Prostate gland (tissue), 2 donors: Measurements from ENCODE around the gene MAP2K7. TPM values are rescaled to one million over a fixed set of nuclear protein-coding genes. Genes with fewer than 3 reads are reported as not detected.

Experiments
- DNase-seq: peaks from one replicate; pipeline ENCODE4 v3.0.0-alpha.2; 2019; ENCODE audit warnings: low spot score
- H3K27ac ChIP-seq, 2 donors: fragments of 200-600 bp; sonication (generic); 2 replicates each; pipeline ENCODE4 v1.5.1; 2017 to 2019
- H3K27me3 ChIP-seq: fragments of 200-600 bp; sonication (generic); replicated peaks from 2 replicates; pipeline ENCODE4 v1.5.1; 2019; ENCODE audit not compliant: insufficient read depth
- H3K36me3 ChIP-seq, 2 donors: fragments of 200-600 bp; sonication (generic); 1 replicate in 1 of 2; 2 replicates in 1 of 2; pipeline versions ENCODE4 v1.5.1 to v1.8.1; 2017 to 2019
- H3K4me1 ChIP-seq: fragments of 200-600 bp; sonication (generic); replicated peaks from 2 replicates; pipeline ENCODE4 v1.5.1; 2019
- H3K4me3 ChIP-seq, 2 donors: fragments of 200-600 bp; sonication (generic); 2 replicates each; pipeline ENCODE4 v1.5.1; 2017 to 2019
- H3K9me3 ChIP-seq: fragments of 200-600 bp; sonication (generic); 2 replicates; pipeline ENCODE4 v1.5.1; 2017
- POLR2A ChIP-seq: fragments of 450-650 bp; IDR thresholded peaks from one replicate; pipeline ENCODE4 v1.6.1; 2016; ENCODE audit warnings: antibody characterized with exemption, mild to moderate bottlenecking
- POLR2AphosphoS5 ChIP-seq: sonication (generic); formaldehyde crosslinking; IDR thresholded peaks from one replicate; pipeline ENCODE4 v1.6.1; 2017; ENCODE audit warnings: antibody characterized with exemption
- WGBS: methylation state at CpG from one replicate; pipeline ENCODE4 v1.1.5; 2018; 5-methylcytosine and 5-hydroxymethylcytosine counted together
- intact Hi-C: fragments of 100-400 bp; cut with DNase I; formaldehyde crosslinking; loops from one replicate; pipeline ENCODE4 v1.14.2; 2022
- total RNA-seq, 2 donors: library from RNA; depleted of rRNA; stranded (reverse); fragments of >200 nt; gene quantifications; one replicate each; pipeline ENCODE4 v1.1.0, GENCODE V29; 2016
- TF ChIP-seq, protein P1 (sequence below), 4 experiments: fragments of 200-600 bp in 2 of 4; fragments of 450-650 bp in 2 of 4; sonication (generic) in 2 of 4; IDR thresholded peaks; 1 replicate in 3 of 4; 2 replicates in 1 of 4; pipeline ENCODE4 v1.5.1; 2016 to 2019; ENCODE audit warnings: antibody characterized with exemption in 4 of 4, mild to moderate bottlenecking in 2 of 4, moderate library complexity in 2 of 4

The MAP2K7 gene
- total RNA-seq, 2 donors from 2014 or later = 21.6 to 45.2 TPM

DNA sequence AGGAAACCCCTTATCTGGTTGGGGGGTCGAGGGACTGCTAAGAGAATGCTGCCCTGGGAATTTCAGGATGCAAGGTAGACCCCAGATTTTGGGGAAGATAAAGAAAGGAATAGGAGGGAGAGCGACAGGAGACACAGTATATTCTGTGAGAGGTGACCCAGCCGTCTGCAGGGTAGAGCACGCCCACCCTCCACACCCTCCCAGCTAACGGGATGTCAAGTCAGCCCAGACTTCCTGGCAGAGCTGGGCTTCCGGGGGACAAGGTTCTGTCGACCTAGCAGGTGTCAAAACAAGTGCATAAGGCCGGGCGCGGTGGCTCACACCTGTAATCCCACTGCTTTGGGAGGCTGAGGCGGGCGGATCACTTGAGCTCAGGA, 28.8 kb upstream of the MAP2K7 start:
- WGBS = 37% methylated on average over 12 of the region's 12 CpGs
- intact Hi-C loops = no loop called here
- TF ChIP-seq, protein P1, sequence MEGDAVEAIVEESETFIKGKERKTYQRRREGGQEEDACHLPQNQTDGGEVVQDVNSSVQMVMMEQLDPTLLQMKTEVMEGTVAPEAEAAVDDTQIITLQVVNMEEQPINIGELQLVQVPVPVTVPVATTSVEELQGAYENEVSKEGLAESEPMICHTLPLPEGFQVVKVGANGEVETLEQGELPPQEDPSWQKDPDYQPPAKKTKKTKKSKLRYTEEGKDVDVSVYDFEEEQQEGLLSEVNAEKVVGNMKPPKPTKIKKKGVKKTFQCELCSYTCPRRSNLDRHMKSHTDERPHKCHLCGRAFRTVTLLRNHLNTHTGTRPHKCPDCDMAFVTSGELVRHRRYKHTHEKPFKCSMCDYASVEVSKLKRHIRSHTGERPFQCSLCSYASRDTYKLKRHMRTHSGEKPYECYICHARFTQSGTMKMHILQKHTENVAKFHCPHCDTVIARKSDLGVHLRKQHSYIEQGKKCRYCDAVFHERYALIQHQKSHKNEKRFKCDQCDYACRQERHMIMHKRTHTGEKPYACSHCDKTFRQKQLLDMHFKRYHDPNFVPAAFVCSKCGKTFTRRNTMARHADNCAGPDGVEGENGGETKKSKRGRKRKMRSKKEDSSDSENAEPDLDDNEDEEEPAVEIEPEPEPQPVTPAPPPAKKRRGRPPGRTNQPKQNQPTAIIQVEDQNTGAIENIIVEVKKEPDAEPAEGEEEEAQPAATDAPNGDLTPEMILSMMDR (IDR thresholded peaks at IDR 0.05) = no peak
- TF ChIP-seq POLR2AphosphoS5 (no peak), POLR2A (no peak)
- H3K4me3 ChIP-seq = peak overlapping the region; percentile 38 to 48
- H3K36me3 ChIP-seq = no peaks in the 10 kb centered on the region
- H3K4me1 ChIP-seq = no peaks in the 10 kb centered on the region
- no peak for DNase-seq
- no peaks in the 10 kb centered on the region for H3K27me3 ChIP-seq
- no peaks in the 10 kb centered on the region for H3K9me3 ChIP-seq
- no peak overlapping the region for H3K27ac ChIP-seq

GRCh38 chr19:7877249-7877836, 26.3 kb upstream of the MAP2K7 start:
- intact Hi-C loops = no loop called here
- no peak for DNase-seq
- Histone ChIP-seq H3K4me1 (no peaks in the 10 kb centered on the region), H3K27me3 (no peaks in the 10 kb centered on the region), H3K36me3 (no peaks in the 10 kb centered on the region), H3K4me3 (no peak overlapping the region), H3K27ac (no peak overlapping the region), H3K9me3 (no peaks in the 10 kb centered on the region)
- TF ChIP-seq POLR2A (no peak), POLR2AphosphoS5 (no peak)
- TF ChIP-seq, protein P1 (IDR thresholded peaks at IDR 0.05) = no peak
- 57% methylated on average over 6 of the region's 6 CpGs for WGBS

GRCh38 chr19:7879111-7879807, 24.4 kb upstream of the MAP2K7 start:
- 67% methylated on average over 14 of the region's 18 CpGs for WGBS
- H3K9me3 ChIP-seq = no peaks in the 10 kb centered on the region
- TF ChIP-seq POLR2AphosphoS5 (no peak), POLR2A (no peak)
- TF ChIP-seq, protein P1 (IDR thresholded peaks at IDR 0.05) = no peak
- H3K4me3 ChIP-seq = no peak overlapping the region
- no peaks in the 10 kb centered on the region for H3K4me1 ChIP-seq
- intact Hi-C loops = no loop called here
- H3K27me3 ChIP-seq = no peaks in the 10 kb centered on the region
- DNase-seq = no peak
- H3K27ac ChIP-seq = no peak overlapping the region
- no peaks in the 10 kb centered on the region for H3K36me3 ChIP-seq

GRCh38 chr19:7879836-7880235, 23.8 kb upstream of the MAP2K7 start:
- H3K4me1 ChIP-seq = no peaks in the 10 kb centered on the region
- WGBS = 83% methylated on average over 19 of the region's 19 CpGs
- no peaks in the 10 kb centered on the region for H3K27me3 ChIP-seq
- no peak overlapping the region for H3K27ac ChIP-seq
- no peak overlapping the region for H3K4me3 ChIP-seq
- H3K9me3 ChIP-seq = no peaks in the 10 kb centered on the region
- H3K36me3 ChIP-seq = no peaks in the 10 kb centered on the region
- DNase-seq = no peak
- no peak for TF ChIP-seq POLR2AphosphoS5
- TF ChIP-seq, protein P1 (IDR thresholded peaks at IDR 0.05) = no peak
- TF ChIP-seq POLR2A = no peak
- intact Hi-C loops = no loop called here

GRCh38 chr19:7881910-7882309, 21.8 kb upstream of the MAP2K7 start:
- TF ChIP-seq, protein P1 (IDR thresholded peaks at IDR 0.05) = no peak
- no peak for TF ChIP-seq POLR2AphosphoS5
- TF ChIP-seq POLR2A = no peak
- Histone ChIP-seq H3K4me1 (no peaks in the 10 kb centered on the region), H3K27ac (no peak overlapping the region), H3K27me3 (no peaks in the 10 kb centered on the region), H3K9me3 (no peaks in the 10 kb centered on the region), H3K4me3 (no peak overlapping the region), H3K36me3 (no peaks in the 10 kb centered on the region)
- DNase-seq = no peak
- intact Hi-C loops = no loop called here
- WGBS = 89% methylated on average over 3 of the region's 3 CpGs
